ENCODE data around the gene DPH2.
A peak's percentile ranks its signal among the peaks of the same experiment; 100 is the strongest.

DPH2 gene

DNA sequence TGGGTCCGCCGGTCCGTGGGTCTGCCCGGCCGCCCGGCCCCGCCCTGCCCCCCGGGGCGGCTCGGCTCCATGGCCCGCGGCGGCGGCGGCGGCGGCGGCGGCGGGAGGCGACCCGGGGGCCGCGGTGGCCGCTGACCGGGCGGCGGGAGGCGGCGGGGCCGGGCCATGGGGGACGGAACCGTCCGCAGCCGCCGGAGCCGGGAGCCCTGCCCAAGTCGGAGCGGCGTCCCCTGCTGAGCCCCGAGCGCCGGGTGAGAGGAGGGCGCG, 9.4 kb downstream of the DPH2 start:
- H3K4me3 Mint-ChIP-seq, result no peak overlapping the region
- ATAC-seq (ENCODE audit: low read depth), result no peak
- H3K4me1 Mint-ChIP-seq, result peaks cover 39% of the 10 kb centered on the region
- H3K36me3 Mint-ChIP-seq, result peaks cover 19% of the 10 kb centered on the region
- H3K27me3 Mint-ChIP-seq, result no peaks in the 10 kb centered on the region
- no peak for DNase-seq (ENCODE audit: low spot score in 2 of 2)
- H3K9me3 Mint-ChIP-seq, result no peaks in the 10 kb centered on the region
- no peak overlapping the region for H3K27ac Mint-ChIP-seq

DNA sequence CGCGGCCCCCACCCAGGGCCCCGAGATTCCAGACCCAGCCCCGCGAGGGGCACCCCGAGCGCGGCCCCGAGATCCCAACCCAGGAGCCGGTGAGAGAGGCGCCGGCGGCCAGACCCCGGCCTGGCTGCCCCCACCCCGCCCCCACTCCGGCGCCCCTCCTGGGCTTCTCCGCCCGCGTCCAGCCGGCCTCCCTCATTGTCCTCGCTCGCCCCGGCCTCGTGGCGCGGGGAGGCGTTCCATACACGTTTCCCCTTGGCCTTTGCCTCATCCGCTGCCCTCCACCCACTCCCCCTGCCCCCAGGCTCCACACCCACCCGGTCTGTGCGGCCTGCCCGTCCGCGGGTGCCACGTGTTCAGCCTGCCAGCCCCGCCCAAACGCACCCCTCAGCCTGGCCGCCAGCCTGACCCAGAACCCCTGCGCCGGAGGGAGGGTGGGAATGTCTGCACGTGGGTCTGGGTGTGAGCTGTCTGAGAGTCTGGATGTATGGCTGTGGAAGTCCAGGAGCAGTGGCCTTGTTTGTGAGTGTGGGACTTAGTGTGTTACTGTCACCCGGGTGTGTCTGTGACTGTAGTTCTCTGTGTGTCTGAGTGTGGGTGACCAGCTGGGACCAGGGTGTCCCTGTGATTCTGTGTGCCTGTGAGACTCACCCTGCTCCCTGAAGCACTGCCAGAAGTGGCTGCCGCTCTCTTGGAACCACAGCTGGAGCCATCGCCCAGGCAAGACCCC, 9.9 kb downstream of the DPH2 start:
- Mint-ChIP-seq H3K9me3 (no peaks in the 10 kb centered on the region), H3K36me3 (peaks cover 19% of the 10 kb centered on the region), H3K27me3 (no peaks in the 10 kb centered on the region), H3K4me3 (peak overlapping the region; percentile 85), H3K27ac (no peak overlapping the region), H3K4me1 (peaks cover 37% of the 10 kb centered on the region)
- DNase-seq (ENCODE audit: low spot score in 2 of 2) (no peak), ATAC-seq (ENCODE audit: low read depth) (no peak)

DNA sequence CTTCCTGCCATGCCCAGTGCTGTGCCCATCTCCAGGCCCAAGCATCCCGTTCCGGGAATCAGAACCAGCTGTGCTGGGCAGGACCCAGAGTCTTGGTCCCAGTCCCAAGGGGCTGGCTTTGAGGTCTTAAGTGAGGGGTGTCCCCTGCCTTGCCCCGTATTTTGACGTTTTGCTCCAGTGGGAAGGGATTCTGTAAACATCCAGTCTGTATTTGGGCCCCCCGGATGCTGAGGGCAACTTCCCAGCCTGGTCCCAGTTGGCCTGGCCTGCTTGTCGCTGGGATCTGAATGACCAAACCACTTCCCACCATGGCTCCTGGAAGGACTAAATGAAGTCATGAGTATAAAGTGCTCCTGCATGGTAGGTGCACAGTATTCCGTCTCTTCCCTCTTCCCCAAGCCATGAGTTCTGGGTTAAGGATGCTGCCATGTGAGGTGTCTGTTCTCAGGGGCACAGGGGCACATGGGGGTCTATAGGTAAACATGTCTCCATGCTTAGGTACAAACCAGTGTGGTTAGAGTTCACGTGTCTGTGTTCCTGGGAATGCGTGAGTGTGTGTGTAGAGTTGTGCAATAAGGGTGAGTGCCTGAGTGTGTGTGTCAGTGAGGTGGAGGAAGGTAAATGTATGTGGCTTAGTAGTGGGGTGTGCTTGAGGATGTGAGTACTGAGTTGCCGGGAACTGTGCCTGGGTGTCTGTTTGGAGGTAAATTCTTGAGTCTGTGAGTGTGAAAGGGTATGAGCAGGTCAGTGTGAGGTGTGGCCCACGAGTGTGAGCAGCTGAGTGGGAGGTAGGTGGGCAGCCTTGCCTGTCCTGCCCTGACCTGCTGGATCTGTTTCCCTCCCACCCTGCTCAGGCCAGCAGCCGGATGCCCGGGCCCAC, 10.7 kb downstream of the DPH2 start:
- Mint-ChIP-seq H3K9me3 (no peaks in the 10 kb centered on the region), H3K27ac (no peak overlapping the region), H3K36me3 (peaks cover 19% of the 10 kb centered on the region), H3K4me1 (peaks cover 37% of the 10 kb centered on the region), H3K27me3 (no peaks in the 10 kb centered on the region), H3K4me3 (peak overlapping the region; percentile 85)
- no peak for ATAC-seq (ENCODE audit: low read depth)
- DNase-seq (ENCODE audit: low spot score in 2 of 2), result no peak

DNA sequence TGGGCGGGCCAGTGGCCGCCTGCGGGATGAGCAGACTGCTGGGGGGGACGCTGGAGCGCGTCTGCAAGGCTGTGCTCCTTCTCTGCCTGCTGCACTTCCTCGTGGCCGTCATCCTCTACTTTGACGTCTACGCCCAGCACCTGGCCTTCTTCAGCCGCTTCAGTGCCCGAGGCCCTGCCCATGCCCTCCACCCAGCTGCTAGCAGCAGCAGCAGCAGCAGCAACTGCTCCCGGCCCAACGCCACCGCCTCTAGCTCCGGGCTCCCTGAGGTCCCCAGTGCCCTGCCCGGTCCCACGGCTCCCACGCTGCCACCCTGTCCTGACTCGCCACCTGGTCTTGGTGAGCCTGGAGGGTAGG, 11.3 kb downstream of the DPH2 start:
- H3K4me3 Mint-ChIP-seq, result no peak overlapping the region
- no peaks in the 10 kb centered on the region for H3K27me3 Mint-ChIP-seq
- ATAC-seq (ENCODE audit: low read depth) (no peak), DNase-seq (ENCODE audit: low spot score in 2 of 2) (no peak)
- H3K9me3 Mint-ChIP-seq, result no peaks in the 10 kb centered on the region
- H3K36me3 Mint-ChIP-seq, result peaks cover 19% of the 10 kb centered on the region
- H3K4me1 Mint-ChIP-seq, result peaks cover 32% of the 10 kb centered on the region
- no peak overlapping the region for H3K27ac Mint-ChIP-seq

DNA sequence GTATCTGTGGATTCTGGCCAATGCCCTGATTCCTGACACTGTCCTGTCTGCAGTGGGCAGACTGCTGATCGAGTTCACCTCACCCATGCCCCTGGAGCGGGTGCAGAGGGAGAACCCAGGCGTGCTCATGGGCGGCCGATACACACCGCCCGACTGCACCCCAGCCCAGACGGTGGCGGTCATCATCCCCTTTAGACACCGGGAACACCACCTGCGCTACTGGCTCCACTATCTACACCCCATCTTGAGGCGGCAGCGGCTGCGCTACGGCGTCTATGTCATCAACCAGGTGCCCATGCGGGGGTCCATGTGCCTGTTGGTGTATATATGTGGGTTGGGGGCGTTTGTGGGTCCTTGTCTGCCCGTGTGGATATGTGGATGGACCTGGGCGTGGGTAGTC, 11.8 kb downstream of the DPH2 start:
- Mint-ChIP-seq H3K36me3 (peaks cover 15% of the 10 kb centered on the region), H3K9me3 (no peaks in the 10 kb centered on the region), H3K4me1 (peaks cover 27% of the 10 kb centered on the region), H3K27me3 (no peaks in the 10 kb centered on the region), H3K4me3 (no peak overlapping the region), H3K27ac (no peak overlapping the region)
- no peak for DNase-seq (ENCODE audit: low spot score in 2 of 2)
- no peak for ATAC-seq (ENCODE audit: low read depth)

DNA sequence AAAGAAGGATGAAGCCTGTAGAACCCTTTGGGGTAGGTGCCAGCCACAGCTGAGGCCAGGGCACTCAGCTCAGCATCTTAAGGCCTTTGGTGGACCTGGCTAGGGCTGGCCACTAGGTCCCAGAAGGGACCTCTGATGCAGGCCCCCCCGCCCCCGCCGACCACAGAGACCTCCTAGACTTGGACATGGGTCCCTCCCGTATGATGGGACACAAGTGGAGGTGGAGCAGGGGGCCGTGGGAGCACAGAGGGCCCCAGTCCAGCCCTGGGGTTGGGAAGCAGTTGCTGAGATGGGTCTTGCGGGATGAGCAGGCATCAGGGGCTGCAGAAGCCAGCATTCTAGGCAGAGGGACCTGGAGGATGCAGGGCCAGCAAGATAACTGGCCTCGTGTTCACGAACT, 12.4 kb downstream of the DPH2 start:
- no peak overlapping the region for H3K4me3 Mint-ChIP-seq
- H3K27me3 Mint-ChIP-seq, result no peaks in the 10 kb centered on the region
- H3K27ac Mint-ChIP-seq, result no peak overlapping the region
- peaks cover 9% of the 10 kb centered on the region for H3K36me3 Mint-ChIP-seq
- H3K4me1 Mint-ChIP-seq, result peaks cover 21% of the 10 kb centered on the region
- H3K9me3 Mint-ChIP-seq, result no peaks in the 10 kb centered on the region
- DNase-seq (ENCODE audit: low spot score in 2 of 2) (no peak), ATAC-seq (ENCODE audit: low read depth) (no peak)

DNA sequence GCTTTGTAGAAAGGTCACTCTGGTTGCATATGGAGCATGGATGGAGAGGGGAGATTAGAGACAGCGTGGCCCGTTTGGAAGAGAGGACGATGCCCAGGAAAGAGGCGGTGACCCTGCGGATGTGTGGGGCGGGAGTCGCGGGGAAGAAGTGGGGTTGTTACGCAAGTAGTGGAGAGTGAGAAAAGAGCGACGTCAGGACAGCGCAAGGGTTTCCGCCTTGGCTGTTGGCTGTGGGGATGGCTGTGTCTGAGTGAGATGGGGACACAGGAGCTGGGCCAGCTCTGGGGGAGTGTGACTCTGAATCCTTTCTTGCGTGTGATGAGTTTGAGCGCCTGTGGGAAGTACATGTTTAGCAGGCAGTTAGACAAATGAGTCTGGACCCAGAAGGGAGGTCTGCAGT, 13.0 kb downstream of the DPH2 start:
- H3K9me3 Mint-ChIP-seq, result no peaks in the 10 kb centered on the region
- no peak overlapping the region for H3K4me3 Mint-ChIP-seq
- peaks cover 15% of the 10 kb centered on the region for H3K4me1 Mint-ChIP-seq
- no peak for ATAC-seq (ENCODE audit: low read depth)
- H3K27me3 Mint-ChIP-seq, result no peaks in the 10 kb centered on the region
- peaks cover 4% of the 10 kb centered on the region for H3K36me3 Mint-ChIP-seq
- DNase-seq (ENCODE audit: low spot score in 2 of 2), result no peak
- H3K27ac Mint-ChIP-seq, result no peak overlapping the region

DNA sequence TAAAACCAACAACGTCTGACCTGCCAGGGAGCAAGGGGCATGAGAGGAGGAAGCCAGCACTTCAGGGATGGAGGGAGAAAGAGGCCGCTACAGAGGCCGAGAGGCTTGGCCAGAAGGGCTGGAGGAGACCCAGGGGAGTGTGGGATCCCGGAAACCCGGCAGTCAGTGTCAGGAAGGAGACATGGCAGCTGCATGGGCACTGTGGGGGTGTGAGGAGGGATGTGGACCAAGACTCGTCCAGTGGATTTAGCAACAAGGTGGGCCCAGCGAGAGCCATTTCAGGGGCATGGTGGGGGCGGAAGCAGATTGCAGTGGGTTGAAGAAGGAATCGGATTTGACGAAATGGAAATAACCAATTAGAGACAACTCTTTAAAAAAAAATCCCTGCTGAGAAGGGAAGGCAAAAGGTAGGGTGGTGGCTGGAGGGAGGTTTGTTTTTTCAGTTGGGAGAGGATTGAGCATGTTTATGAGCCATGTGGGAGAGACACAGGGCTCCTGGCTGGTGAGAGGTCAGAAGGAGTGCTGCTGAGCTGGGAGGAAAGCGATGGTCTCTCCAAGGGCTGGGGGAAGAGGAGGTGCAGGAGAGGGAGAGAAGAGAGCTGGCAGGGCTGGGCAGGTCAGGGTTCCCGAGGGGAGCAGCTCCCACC, 13.6 kb downstream of the DPH2 start:
- no peak overlapping the region for H3K27ac Mint-ChIP-seq

DNA sequence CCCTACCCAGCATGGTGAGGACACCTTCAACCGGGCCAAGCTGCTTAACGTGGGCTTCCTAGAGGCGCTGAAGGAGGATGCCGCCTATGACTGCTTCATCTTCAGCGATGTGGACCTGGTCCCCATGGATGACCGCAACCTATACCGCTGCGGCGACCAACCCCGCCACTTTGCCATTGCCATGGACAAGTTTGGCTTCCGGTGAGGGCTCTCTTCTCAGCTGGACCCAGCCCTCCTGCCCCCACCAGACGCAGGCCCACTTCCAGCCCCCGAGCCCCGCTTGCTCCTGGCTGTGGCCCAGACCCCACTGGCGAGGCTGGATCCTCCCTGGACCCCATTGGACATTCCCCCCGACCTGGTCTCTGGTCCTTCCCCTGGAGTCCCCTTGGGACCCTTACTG, 15.0 kb downstream of the DPH2 start:
- H3K4me3 Mint-ChIP-seq, result no peak overlapping the region
- ATAC-seq (ENCODE audit: low read depth) (no peak), DNase-seq (ENCODE audit: low spot score in 2 of 2) (no peak)
- H3K27ac Mint-ChIP-seq, result no peak overlapping the region
- H3K9me3 Mint-ChIP-seq, result no peaks in the 10 kb centered on the region
- no peaks in the 10 kb centered on the region for H3K36me3 Mint-ChIP-seq
- no peaks in the 10 kb centered on the region for H3K27me3 Mint-ChIP-seq
- peaks cover 5% of the 10 kb centered on the region for H3K4me1 Mint-ChIP-seq

More for the DNA sequence above, 13.6 kb downstream of the DPH2 start:
- DNase-seq (ENCODE audit: low spot score in 2 of 2) (no peak), ATAC-seq (ENCODE audit: low read depth) (no peak)
- H3K4me3 Mint-ChIP-seq, result no peak overlapping the region
- H3K4me1 Mint-ChIP-seq, result peaks cover 11% of the 10 kb centered on the region
- H3K9me3 Mint-ChIP-seq, result no peaks in the 10 kb centered on the region
- no peaks in the 10 kb centered on the region for H3K36me3 Mint-ChIP-seq
- no peaks in the 10 kb centered on the region for H3K27me3 Mint-ChIP-seq

DNA sequence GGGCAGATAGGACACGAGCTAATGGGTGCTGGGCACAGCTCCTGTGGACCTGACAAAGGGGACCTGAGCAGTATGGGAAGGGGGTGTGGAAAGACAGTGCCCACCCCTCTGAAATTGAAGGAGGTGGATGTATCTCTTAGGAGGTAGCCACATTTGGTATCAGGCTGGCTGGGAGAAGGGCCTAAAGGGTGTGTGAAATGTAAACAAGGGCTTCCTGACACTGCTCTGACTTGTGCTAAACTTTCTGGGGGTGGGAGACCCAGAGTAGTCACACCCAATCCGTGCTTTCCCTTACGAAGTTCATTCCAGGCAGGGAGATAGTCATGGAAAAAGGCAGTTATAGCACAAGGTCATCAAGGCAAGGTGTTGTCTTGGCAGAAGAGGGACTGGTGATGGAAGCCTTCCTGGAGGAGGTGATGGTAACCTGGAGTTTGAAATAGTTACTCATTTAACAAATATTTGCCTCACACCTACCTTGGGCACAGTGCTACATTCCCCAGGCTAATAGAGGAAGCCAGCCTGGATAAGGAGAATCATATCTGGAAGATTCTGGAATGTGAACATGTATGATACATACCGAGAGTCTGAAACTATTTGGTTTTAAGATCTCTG, 16.3 kb downstream of the DPH2 start:
- DNase-seq (ENCODE audit: low spot score in 2 of 2), result no peak
- ATAC-seq (ENCODE audit: low read depth), result no peak
- Mint-ChIP-seq H3K4me3 (no peak overlapping the region), H3K36me3 (no peaks in the 10 kb centered on the region), H3K9me3 (no peaks in the 10 kb centered on the region), H3K27ac (no peak overlapping the region), H3K4me1 (no peaks in the 10 kb centered on the region), H3K27me3 (no peaks in the 10 kb centered on the region)

DNA sequence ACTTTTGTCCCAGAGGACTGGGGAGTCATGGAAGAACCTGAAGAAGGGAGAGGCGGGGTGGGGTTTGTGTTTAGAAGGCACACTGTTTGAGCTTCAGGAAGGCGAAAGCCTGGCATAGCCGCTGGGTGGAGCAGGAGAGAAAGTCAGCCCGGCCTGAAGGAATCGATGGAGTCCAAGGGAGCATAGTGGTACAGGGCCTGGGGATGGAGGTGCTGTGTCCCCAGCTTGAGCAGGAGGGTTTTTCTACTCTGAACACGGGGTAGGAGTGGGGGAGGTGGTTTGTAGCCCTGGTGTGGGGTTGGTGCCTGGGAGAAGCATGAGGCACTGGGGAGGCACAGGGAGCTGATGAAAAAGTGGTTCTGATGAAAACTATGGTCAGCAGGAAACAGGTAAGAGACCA, 16.9 kb downstream of the DPH2 start:
- no peak overlapping the region for H3K27ac Mint-ChIP-seq
- no peak for DNase-seq (ENCODE audit: low spot score in 2 of 2)
- ATAC-seq (ENCODE audit: low read depth), result no peak
- no peak overlapping the region for H3K4me3 Mint-ChIP-seq
- H3K4me1 Mint-ChIP-seq, result no peaks in the 10 kb centered on the region
- H3K9me3 Mint-ChIP-seq, result no peaks in the 10 kb centered on the region
- no peaks in the 10 kb centered on the region for H3K36me3 Mint-ChIP-seq
- no peaks in the 10 kb centered on the region for H3K27me3 Mint-ChIP-seq

DNA sequence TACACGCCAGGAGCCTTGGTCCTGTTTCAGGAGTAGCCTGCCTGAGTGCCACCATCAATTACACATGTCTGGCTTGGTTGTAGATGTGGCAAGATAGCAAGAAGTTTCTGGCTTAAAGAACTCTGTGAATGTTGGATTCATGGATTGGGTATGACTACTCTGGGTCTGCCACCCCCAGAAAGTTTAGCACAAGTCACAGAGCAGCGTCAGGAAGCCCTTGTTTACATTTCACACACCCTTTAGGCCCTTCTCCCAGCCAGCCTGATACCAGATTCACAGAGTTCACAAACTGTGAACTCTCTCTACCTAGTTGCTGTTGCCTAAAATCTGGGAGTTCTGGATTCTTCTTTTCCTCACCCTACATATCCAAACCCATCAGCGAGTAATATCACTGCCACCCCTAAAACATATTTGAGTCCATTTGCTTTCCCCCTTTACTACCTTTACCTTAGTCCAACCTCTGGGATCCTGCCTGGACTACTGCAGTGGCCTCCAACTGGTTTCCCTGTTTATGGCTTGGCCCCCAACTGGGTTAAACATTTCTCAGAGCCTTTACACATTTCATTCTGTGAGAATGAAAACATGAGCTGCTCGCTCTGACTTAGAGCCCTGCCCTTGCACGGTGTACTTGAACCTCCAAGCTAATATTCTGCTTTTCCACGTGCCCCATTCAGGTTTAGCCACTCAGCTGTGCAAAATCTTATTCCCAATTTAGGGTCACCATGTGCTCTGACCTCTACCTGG, 17.5 kb downstream of the DPH2 start:
- H3K36me3 Mint-ChIP-seq, result no peaks in the 10 kb centered on the region
- no peak for ATAC-seq (ENCODE audit: low read depth)
- DNase-seq (ENCODE audit: low spot score in 2 of 2), result no peak
- H3K27me3 Mint-ChIP-seq, result no peaks in the 10 kb centered on the region
- H3K27ac Mint-ChIP-seq, result no peak overlapping the region
- H3K4me1 Mint-ChIP-seq, result peaks cover 4% of the 10 kb centered on the region
- H3K4me3 Mint-ChIP-seq, result no peak overlapping the region
- H3K9me3 Mint-ChIP-seq, result no peaks in the 10 kb centered on the region

DNA sequence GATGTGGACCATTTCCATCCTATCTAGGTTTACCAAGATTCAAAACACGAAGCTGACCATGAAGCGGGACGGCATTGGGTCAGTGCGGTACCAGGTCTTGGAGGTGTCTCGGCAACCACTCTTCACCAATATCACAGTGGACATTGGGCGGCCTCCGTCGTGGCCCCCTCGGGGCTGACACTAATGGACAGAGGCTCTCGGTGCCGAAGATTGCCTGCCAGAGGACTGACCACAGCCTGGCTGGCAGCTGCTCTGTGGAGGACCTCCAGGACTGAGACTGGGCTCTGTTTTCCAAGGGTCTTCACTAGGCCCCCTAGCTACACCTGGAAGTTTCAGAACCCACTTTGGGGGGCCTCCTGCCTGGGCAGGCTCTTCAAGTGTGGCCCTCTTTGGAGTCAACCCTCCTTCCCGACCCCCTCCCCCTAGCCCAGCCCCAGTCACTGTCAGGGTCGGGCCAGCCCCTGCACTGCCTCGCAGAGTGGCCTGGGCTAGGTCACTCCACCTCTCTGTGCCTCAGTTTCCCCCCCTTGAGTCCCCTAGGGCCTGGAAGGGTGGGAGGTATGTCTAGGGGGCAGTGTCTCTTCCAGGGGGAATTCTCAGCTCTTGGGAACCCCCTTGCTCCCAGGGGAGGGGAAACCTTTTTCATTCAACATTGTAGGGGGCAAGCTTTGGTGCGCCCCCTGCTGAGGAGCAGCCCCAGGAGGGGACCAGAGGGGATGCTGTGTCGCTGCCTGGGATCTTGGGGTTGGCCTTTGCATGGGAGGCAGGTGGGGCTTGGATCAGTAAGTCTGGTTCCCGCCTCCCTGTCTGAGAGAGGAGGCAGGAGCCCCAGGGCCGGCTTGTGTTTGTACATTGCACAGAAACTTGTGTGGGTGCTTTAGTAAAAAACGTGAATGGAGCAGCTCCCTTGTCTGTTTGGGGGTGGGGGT, 20.7 kb downstream of the DPH2 start:
- H3K27me3 Mint-ChIP-seq, result no peaks in the 10 kb centered on the region
- ATAC-seq (ENCODE audit: low read depth) (no peak), DNase-seq (ENCODE audit: low spot score in 2 of 2) (no peak)
- H3K4me1 Mint-ChIP-seq, result peaks cover 23% of the 10 kb centered on the region
- H3K27ac Mint-ChIP-seq, result peak overlapping the region; percentile 94
- no peaks in the 10 kb centered on the region for H3K36me3 Mint-ChIP-seq
- peak overlapping the region; percentile 99 for H3K4me3 Mint-ChIP-seq
- H3K9me3 Mint-ChIP-seq, result no peaks in the 10 kb centered on the region

Measured in memory B cell (primary cell).